ENCODE data around the gene BBOX1.

Gene BBOX1

DNA sequence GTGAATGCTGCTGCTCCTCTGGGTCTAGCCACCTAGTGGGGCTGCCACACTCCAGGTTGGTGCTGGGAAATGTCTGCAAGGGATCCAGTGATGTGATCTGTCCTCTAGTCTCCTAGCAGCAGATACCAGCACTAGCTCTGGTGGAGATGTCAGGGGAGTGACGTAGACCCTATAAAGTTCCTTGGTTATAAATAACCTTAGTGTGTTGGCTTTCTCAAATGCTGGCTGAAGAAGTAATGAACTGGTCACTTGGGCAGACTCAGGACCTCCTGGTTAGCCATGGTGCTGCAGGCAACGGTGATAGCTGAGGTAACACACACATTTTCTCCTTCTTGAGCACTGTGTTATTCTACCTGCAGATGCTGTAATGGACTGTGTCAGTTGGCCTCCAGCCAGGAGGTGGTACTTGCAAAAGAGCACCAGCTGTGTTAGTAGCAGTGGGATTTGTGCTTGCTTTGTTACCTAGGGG is 35.5 kb downstream of the BBOX1 start:
- ChIA-PET POLR2A (ENCODE audit: low non-redundant PET) (no interaction called here), CTCF (no interaction called here)
- DNase-seq (ENCODE audit: low spot score): no peak
- TF ChIP-seq, protein P1, sequence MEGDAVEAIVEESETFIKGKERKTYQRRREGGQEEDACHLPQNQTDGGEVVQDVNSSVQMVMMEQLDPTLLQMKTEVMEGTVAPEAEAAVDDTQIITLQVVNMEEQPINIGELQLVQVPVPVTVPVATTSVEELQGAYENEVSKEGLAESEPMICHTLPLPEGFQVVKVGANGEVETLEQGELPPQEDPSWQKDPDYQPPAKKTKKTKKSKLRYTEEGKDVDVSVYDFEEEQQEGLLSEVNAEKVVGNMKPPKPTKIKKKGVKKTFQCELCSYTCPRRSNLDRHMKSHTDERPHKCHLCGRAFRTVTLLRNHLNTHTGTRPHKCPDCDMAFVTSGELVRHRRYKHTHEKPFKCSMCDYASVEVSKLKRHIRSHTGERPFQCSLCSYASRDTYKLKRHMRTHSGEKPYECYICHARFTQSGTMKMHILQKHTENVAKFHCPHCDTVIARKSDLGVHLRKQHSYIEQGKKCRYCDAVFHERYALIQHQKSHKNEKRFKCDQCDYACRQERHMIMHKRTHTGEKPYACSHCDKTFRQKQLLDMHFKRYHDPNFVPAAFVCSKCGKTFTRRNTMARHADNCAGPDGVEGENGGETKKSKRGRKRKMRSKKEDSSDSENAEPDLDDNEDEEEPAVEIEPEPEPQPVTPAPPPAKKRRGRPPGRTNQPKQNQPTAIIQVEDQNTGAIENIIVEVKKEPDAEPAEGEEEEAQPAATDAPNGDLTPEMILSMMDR (conservative IDR thresholded peaks at IDR 0.05; ENCODE audit: low read depth): no peak
- no peak overlapping the region for H3K27ac ChIP-seq

DNA sequence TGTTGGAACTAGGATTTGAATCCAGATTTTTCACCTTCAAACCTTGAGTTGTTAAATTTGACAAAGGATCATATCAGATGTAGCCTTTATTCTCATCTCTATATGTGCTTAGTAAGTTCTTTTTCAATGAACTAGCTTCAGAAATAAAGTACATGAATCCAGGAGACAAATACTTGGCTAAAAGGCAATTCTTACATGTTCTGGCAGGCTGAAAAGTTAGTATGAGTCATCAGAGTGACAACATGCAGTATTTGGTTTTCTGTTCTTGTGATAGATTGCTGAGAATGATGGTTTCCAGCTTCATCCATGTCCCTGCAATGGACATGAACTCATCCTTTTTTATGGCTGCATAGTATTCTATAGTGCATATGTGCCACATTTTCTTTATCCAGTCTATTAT is 40.4 kb downstream of the BBOX1 start:
- peak; percentile 8 for DNase-seq (ENCODE audit: low spot score)
- no peak overlapping the region for H3K27ac ChIP-seq
- TF ChIP-seq, protein P1 (conservative IDR thresholded peaks at IDR 0.05; ENCODE audit: low read depth): no peak
- CTCF ChIA-PET: no interaction called here
- POLR2A ChIA-PET (ENCODE audit: low non-redundant PET): no interaction called here

DNA sequence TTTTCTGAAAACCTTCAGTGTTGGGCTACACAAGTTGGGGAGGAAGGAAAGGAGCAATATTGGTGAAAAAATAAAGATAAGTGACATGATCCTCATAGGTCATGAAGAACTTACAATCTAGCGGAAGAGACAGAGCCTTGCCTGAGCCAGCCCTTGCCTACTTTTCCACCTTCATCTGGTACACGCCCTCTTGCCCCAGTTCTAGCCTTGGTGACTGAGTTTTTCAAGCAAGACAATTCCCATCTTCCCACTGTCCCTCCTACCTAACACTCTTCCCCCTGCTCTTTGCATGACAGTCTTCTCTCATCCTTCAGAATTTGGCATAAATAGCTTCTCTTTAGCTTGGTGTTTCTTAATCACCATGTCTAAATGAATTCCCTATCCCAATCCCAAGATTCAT is 42.6 kb downstream of the BBOX1 start:
- TF ChIP-seq, protein P1 (conservative IDR thresholded peaks at IDR 0.05; ENCODE audit: low read depth): no peak
- no peak overlapping the region for H3K27ac ChIP-seq
- no peak for DNase-seq (ENCODE audit: low spot score)
- POLR2A ChIA-PET (ENCODE audit: low non-redundant PET): no interaction called here
- CTCF ChIA-PET: no interaction called here

DNA sequence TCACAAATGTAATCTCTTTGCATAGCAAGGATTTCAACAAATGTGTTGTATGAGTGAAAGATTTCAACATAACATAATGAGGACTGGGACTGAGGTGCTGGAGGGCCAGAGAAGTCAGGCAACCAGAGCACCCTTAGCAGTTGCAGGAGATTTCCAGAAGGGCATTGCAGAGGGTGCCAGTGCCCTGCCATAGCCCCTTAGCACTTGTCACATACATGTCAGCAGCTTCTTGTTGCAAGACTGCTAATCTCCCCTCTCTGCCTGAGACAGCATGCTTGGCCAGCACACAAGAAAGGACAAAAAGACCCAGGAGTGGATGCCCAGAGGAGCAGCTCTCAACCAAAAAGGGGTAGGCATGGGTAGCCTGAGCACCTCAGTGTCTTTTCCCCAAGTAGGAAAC is 43.2 kb downstream of the BBOX1 start:
- DNase-seq (ENCODE audit: low spot score): no peak
- TF ChIP-seq, protein P1 (conservative IDR thresholded peaks at IDR 0.05; ENCODE audit: low read depth): no peak
- ChIA-PET POLR2A (ENCODE audit: low non-redundant PET) (no interaction called here), CTCF (no interaction called here)
- peak overlapping the region; percentile 41; the same call in 1 of the 2 replicates for H3K27ac ChIP-seq

DNA sequence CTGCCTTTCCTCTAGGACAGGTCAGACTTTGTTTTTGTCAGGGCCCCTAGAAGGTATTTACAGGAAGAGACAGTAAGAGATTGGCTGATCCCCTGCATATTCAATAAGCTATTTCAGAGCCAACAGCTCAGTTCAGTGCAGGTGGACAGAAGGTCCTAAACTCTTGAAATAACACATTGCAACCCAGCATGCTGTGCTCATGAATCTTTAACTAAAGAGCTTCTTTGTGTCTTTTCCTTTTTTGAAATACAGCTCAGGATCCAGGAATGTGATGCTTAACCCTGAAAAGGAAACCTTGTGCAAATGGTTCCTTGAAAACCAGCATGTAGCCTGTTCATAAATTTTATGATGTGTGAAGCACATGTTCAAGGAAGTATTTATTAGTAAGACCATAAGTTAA is 43.9 kb downstream of the BBOX1 start:
- TF ChIP-seq, protein P1 (conservative IDR thresholded peaks at IDR 0.05; ENCODE audit: low read depth): no peak
- DNase-seq (ENCODE audit: low spot score): no peak
- CTCF ChIA-PET: no interaction called here
- no peak overlapping the region for H3K27ac ChIP-seq
- POLR2A ChIA-PET (ENCODE audit: low non-redundant PET): no interaction called here

DNA sequence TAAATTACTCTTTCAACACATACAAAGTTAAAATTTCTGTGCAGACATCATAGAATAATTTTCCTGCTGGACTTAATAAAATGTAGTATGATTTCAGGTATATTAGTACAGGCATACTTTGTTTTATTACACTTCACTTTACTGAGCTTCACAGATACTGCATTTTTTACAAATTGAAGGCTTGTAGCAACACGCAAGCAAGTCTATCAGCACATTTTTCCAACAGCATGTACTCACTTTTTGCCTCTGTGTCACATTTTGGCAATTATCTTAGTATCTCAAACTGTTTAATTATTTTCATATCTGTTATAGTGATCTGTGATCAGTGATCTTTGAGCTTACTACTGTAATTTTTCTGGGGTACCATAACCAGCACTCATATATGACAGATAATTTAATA is 44.5 kb downstream of the BBOX1 start:
- ChIA-PET CTCF (no interaction called here), POLR2A (ENCODE audit: low non-redundant PET) (no interaction called here)
- H3K27ac ChIP-seq: no peak overlapping the region
- TF ChIP-seq, protein P1 (conservative IDR thresholded peaks at IDR 0.05; ENCODE audit: low read depth): no peak
- no peak for DNase-seq (ENCODE audit: low spot score)

DNA sequence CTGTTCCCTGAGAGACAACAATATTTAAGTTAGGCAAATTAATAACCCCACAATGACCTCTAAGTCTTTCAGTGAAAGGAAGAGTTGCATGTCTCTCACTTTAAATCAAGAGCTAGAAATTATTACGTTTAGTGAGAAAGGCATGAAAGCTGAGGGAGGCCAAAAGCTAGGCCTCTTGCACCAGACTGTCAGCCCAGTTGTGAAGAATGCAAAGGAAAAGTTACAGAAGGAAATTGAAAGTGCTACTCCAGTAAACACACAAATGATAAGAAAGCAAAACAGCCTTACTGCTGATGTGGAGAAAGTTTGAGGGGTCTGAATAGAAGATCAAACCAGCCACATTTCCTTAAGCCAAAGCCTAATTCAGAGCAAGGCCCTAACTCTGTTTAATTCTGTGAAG is 45.0 kb downstream of the BBOX1 start:
- DNase-seq (ENCODE audit: low spot score): no peak
- ChIA-PET CTCF (interaction anchor here (0.6 to 1.2 kb wide), 2 partner anchors 279 to 535 kb away, joined by 4 to 6 read pairs; no protein-coding TSS in a partner anchor), POLR2A (ENCODE audit: low non-redundant PET) (no interaction called here)
- no peak overlapping the region for H3K27ac ChIP-seq
- TF ChIP-seq, protein P1 (conservative IDR thresholded peaks at IDR 0.05; ENCODE audit: low read depth): no peak
